ENCODE data around the gene DAP3. TPM values are rescaled to one million over a fixed set of nuclear protein-coding genes. Genes with fewer than 3 reads are reported as not detected.

Gene DAP3
- 74.7 and 95.7 TPM in 2 replicates for total RNA-seq

GRCh38 chr1:155689081-155689607 lies at the start of gene DAP3:
Gene DAP3 (plus strand): TSS chr1:155689091. CDS start chr1:155709780, 20,689 bp downstream.

GRCh38 chr1:155688324-155689080 lies 389 bp upstream of the DAP3 start, which contains the start of gene YY1AP1:
Gene YY1AP1 (minus strand): TSS chr1:155688774. CDS start chr1:155680436, 8,338 bp downstream.

Other genes starting within 250 kb of the DAP3 start
- gene ASH1L, start 126.3 kb upstream of the DAP3 start, total RNA-seq: 27.4 and 29.9 TPM in 2 replicates
- gene MSTO1, start 78.9 kb upstream of the DAP3 start, total RNA-seq: 25.2 and 27.8 TPM in 2 replicates
- gene YY1AP1, start 317 bp upstream of the DAP3 start, total RNA-seq: 54.5 and 57.6 TPM in 2 replicates
- gene GON4L, start 168.1 kb downstream of the DAP3 start, total RNA-seq: 37.9 and 42.8 TPM in 2 replicates
- 34.4 and 35.9 TPM in 2 replicates for gene SYT11, start 170.5 kb downstream of the DAP3 start, total RNA-seq
- 35.6 and 48.0 TPM in 2 replicates for gene RIT1, start 222.3 kb downstream of the DAP3 start, total RNA-seq
- gene KHDC4, start 245.3 kb downstream of the DAP3 start, total RNA-seq: 36.6 and 40.6 TPM in 2 replicates